ENCODE measurements around the gene TPPP.
"Not testable (repeated sequence)": the region's sequence is repeated elsewhere in the genome, so short reads cannot be mapped to it uniquely, and the experiment has no call there.

Gene TPPP

DNA sequence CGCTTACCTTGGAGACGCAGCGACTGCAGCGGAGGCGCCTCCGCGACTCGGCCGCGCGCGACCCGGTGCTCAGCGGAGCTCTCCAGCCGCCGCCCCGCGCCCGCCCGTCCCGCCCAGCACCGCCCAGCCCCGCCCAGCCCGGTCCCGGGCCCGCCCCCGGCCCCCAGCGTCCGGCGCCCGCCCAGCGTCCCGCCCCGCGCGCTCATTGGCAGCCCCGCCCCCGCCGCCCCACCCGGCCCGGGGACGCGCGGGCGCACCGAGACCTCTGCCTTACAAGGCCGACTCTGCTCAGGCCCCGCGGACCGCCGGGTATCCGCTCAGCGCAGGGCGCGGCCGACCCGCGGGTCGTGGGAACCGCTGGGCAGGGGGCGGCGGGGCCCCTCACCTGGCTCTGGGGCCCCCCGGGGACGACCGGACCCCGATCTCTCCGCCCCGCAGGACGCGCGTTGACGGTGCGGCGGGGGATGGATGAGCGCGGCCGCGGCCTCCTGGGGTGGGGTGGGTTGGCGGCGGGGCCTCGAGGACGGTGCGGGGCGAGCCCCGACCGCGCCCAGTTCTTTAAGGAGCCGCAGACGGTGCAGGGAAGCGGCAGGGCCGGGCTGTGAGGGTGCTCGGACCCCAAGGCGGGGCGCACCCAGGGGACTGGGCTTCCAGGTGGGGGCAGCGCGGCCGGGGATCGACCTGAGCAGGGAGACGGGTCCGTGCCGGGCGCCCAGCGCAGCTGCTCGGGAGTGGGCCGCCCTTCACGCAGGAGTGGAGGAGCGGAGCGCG is at the start of gene TPPP:
Gene TPPP (minus strand): TSS at position 82 of the 771 bp plus-strand sequence. CDS start 15,292 bp downstream, outside the sequence.
- DNase-seq (ENCODE audit: low spot score), result peak; percentile 92

DNA sequence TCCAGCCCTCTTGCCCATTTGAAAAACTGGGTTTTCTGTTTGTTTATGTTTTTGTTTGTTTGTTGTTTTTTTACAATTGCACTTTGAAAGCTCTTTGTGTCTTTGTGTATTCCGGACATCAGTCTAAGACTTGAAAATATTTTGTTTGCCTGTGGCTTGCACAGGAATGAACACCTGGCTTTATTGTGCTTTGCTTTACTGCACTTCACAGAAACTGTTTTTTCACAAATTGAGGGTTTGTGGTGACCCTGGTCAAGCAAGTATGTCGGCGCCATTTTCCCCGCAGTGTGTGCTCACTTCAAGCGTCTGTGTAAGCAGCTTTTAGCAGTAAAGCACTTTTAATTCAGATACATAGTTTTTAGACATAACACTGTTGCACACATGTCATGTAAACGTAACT is 49.1 kb upstream of the TPPP start:
- not testable (repeated sequence) for DNase-seq (ENCODE audit: low spot score)

DNA sequence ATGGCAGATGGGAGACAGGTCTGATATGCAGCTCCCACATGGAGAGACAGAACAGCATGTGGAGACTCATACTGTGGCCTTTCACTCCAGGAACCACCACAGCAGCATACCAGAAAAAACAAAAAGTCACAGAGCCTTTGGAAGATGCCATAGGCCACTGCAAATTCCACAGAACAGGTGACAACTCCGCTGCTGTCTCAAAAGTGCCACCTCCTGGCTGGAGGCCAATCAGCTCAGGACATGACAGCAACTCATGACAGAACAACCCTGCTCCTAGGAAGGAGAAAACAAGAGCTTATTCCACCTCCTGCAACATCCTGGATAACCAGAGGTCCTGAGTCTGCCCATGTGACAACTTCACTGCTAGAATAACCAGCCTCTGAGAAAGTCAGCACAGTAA is 41.0 kb upstream of the TPPP start:
- not testable (repeated sequence) for DNase-seq (ENCODE audit: low spot score)

DNA sequence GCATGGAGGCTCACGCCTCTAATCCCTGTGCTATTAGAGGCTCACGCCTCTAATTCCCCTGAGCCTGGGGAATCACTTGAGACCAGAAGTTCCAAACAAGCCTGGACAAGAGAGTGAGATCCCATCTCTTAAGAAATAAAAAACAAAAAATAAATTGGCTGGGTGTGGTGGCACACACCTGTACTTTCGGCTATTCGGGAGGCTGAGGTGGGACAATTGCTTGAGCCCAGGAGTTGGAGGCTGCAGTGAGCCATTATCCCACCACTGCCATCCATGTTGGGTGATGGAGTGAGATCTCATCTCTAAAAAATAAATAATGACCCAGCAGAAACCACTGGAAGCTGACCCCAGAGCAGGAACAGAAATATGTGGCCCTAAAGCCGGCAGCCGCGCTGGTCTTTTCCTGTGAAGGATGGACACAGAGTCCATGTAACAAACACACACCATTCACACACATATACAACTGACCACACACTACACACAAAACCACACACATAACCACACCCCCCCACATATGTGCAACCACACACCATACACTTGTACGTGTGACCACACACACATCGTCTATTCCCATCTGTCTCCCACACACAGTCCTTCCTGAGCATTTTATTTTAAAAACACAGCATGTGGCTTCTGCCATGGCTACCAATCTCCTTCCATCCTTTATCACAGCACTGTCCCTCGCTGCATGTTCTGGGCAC is 39.8 kb upstream of the TPPP start:
- DNase-seq (ENCODE audit: low spot score), result not testable (repeated sequence)

DNA sequence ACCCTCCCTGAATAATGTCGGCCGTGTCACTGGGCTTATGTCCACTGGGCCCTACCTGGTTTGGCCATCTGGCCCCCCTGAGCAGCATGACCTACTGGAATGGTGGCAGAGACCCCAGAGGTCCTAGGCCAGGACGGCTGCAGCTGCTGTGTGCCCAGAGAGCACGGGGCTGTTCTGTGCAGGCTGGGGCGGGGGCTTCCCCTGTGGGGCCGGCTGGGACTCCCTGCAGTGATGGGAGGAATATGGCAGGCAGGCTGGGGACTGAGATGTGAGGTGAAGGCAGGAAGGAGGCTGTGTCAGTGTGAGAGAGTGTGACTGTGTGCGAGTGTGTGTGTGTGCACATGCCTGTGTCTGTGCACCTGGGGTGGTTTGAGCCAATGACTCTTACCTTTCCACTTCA is 36.1 kb upstream of the TPPP start:
- not testable (repeated sequence) for DNase-seq (ENCODE audit: low spot score)

DNA sequence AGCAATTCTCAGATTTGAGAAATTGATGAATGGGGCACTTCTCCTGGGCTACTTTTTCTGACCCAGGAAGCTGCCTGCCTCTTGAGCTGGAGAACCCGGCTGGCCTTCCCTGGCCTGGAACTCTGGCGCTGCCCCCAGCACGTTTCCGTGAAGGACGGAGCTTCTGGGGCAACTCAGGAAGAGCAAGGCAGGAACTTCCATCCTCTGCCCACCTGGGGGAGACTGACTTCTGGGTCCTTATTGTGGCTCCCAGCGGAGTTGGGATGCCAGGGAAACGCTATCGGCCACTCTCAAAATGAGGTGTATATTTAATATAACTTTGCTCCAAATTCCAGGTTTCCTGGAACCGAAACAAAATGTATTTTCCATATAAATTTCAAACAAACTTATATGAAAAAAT is 33.9 kb upstream of the TPPP start:
- DNase-seq (ENCODE audit: low spot score), result not testable (repeated sequence)

DNA sequence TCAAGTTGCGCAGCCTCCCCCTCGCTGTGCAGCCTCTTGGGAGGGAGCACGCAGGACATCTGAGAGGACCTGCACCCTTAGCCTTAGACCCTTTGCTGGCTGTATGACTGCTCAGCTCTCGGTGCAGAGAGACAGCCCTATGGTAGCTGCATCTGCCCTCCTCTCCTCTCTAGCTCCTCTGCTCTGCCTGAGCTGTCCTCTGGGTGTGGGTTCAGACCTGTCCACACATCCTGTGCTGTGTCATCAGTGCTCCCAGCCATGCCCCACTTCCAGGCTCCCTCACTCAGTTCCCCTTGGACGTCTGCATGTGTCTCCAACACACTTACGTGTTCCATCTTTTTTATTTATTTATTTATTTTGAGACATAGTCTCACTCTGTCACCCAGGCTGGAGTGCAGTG is 30.7 kb upstream of the TPPP start:
- DNase-seq (ENCODE audit: low spot score), result not testable (repeated sequence)

DNA sequence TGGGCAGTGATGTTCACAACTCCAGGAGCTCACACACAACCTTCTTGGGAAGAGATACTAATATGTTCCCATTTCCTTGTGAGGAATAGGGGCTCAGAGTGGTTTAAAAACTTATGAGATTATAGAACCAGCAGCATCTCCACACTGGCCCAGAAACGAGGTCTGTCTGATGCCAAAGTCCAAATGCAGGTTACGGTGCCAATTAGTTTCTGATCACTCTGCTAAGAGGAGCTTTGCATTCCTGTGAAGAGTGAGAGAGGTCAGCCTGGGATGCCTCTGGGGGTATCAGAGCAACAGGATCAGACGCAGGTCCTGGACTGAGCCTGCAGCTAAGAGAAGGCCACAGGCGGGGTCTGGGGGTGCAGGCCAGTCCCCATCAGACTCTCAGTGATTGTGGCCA is 30.2 kb upstream of the TPPP start:
- DNase-seq (ENCODE audit: low spot score), result not testable (repeated sequence)

DNA sequence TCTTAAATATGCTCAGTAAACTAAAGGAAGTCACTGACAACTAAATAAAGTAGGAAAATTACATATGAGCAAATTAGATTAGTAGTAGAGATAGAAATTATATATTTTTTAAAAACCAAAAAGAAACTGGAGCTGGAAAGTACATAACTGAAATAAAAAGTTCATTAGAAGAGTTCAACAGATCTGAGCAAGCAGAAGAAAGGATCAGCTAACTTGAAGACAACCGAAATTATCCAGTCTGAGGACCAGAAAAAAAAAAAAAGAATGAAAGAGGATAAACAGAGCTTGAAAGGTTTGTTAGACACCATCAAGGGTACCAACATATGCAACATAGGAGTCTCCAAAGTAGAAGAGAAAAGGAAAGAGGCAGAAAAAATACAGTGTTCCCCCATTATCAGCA is 26.2 kb upstream of the TPPP start:
- not testable (repeated sequence) for DNase-seq (ENCODE audit: low spot score)

DNA sequence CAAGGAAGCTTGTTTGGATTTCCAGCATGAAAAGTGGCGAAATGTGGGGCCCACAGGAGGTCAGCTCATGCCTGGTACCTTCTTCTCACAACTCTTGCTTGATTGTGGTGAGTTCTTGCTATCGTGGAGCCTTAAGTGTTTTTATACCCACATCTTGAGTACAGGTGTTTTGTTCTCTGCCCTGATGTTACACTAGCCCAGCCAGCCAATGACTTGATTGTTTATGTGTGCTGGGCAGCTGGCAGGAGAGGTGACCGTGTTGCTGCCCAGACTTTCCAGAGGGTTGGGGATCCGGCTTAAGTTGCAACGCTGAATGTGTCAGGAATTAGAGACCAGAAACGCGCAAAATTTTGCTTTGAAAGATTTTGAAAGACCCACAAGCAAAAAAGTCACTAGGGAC is 24.0 kb upstream of the TPPP start:
- no peak for DNase-seq (ENCODE audit: low spot score)

DNA sequence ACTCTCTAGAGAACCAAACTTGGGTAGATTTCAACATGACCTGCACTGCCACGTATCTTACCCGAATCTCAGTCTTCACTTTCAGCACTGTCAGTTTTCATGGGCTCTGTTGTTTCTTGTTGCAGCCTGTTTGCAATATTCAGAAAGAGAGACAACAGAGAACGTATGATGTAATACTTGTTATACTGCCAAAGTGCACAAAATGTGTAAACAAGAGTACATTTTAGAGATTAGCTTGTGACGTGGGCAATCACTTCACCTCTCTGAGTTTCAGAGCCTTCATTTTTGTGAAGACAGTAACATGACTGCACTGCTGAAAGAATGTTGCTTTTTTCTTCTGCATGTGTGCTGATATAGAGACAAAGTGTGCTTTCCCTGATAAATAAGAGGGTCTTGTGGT is 23.6 kb upstream of the TPPP start:
- not testable (repeated sequence) for DNase-seq (ENCODE audit: low spot score)

DNA sequence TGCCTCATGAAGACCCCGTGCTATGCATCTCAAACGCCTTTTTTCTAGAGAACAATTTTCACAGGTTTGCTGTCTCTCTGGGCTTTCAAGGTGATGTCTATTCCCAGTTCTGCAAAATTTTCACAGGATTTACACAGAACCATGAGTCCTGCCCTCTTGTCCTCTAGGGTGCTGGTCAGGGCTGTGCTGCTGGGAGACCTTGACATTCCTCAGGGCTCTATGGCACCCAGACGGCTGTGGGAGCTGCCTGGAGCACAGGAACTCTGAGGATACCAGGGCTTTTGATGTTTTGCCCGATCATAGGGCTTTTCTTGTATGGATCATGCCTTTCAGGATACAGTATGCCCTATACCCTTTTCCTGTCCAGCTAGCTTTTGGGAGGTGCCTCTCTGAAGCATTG is 22.5 kb upstream of the TPPP start:
- not testable (repeated sequence) for DNase-seq (ENCODE audit: low spot score)

DNA sequence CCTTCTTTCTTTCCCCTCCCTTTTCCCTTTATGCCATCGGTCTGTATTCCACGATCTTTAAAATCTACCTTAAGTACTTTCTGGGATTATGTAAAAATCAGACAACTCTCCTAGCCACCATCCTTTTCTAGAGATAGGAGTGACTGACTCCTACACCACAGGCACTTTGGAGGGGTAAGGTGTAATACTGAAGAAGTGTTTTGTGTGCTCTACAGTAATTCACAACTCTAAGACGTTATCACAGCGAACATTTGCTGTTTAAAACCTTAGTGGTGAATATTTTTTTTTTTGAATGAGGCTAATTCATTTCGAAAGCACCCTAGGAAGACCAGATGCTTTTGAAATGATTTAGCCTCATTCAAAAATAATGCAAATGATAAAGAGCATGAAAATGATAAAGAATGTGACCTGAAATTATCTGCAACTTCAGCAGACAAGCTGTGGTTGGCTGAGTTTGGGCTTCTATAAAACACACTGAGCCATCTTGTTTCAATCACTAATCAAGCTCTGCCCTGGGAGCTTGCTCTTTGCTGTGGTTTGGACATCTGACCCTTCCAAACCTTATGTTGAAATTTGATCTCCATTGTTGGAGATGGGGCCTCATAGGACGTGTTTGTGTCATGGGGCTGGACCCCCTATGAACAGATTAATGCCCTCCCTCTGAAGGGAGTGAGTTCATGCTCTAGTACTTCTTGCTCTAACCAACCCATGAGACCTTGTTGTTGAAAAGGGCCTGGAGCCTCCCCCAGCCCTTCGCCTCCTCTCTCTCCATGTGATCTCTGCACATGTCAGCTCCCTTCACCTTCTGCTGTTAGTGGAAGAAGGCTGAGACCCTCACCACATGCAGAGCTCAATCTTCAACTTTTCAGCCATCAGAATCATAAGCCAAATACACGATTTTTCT is 21.3 kb upstream of the TPPP start:
- not testable (repeated sequence) for DNase-seq (ENCODE audit: low spot score)

DNA sequence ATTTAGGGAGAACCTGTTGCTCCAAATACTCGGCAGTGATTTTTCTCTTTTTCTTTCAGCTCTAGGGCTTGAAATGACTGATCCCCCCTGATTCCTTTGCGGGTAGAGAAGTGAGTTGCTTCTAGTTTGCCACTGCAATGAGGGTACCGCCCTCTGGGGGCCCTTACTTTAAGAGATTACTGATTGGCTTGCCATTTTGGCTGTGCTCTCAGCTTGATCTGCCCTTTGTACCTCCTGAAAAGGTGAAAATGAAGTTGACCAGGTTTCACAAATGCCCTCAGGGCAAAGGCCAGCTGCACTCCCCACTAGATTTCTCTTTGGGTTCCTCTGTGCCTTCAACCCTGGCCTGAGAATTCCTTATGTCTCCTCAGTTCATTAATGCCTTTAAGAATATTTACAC is 20.5 kb upstream of the TPPP start:
- DNase-seq (ENCODE audit: low spot score), result not testable (repeated sequence)

DNA sequence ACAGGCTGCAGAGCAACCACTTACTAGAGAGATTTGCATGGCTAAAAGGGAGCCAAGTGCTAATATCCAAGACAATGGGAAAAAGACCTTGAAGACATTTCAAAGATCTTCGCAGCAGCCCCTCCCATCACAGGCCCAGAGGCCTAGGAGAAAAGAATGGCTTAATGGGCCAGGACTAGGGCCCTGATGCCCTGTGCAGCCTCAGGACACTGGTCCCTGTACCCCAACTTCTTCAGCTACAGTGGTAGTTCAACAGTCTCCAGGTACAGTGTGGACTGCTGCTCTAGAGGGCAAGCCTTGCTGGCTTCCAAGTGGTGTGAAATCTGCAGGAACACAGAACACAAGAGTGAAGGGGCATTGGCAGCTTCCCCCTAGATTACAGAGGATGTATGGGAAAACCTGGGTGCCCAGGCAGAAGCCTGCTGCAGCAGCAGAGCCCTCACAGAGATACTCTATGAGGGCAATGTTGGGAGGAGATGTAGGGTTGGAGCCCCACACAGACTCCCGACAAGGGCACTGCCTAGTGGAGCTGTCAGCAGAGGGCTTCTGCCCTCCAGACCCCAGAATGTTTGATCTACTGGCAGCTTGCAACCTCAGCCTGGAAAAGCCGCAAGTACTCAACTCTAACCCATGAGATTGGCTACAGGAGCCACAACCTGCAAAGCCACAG is 15.8 kb upstream of the TPPP start:
- DNase-seq (ENCODE audit: low spot score), result not testable (repeated sequence)

DNA sequence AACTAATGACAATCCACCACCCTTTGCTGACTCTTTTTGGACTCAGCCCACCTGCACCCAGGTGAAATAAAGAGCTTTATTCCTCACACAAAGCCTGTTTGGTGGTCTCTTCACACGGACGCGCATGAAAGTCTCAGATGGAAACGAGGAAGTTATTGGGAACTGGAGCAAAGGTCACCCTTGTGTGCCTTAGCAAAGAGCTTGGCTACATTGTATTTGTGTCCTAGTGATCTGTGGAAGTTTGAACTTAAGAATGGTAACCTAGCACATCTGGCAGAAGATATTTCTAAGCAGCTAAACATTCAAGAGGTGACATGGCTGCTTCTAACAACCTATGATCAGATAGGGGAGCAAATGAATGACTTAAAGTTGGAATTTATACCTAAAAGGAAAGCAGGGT is 15.2 kb upstream of the TPPP start:
- DNase-seq (ENCODE audit: low spot score), result not testable (repeated sequence)

DNA sequence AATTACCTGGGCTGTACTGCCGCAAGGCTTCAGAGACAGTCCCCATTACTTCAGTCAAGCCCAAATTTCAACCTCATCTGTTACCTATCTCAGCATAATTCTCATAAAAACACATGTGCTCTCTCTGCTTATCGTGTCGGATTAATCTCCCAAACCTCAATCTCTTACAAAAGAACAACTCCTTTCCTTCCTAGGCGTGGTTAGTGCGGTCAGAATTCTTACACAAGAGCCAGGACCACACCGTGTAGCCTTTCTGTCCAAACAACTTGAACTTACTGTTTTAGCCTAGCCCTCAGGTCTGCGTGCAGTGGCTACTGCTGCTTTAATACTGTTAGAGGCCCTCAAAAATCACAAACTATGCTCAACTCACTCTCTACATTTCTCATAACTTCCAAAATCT is 13.0 kb upstream of the TPPP start:
- not testable (repeated sequence) for DNase-seq (ENCODE audit: low spot score)

DNA sequence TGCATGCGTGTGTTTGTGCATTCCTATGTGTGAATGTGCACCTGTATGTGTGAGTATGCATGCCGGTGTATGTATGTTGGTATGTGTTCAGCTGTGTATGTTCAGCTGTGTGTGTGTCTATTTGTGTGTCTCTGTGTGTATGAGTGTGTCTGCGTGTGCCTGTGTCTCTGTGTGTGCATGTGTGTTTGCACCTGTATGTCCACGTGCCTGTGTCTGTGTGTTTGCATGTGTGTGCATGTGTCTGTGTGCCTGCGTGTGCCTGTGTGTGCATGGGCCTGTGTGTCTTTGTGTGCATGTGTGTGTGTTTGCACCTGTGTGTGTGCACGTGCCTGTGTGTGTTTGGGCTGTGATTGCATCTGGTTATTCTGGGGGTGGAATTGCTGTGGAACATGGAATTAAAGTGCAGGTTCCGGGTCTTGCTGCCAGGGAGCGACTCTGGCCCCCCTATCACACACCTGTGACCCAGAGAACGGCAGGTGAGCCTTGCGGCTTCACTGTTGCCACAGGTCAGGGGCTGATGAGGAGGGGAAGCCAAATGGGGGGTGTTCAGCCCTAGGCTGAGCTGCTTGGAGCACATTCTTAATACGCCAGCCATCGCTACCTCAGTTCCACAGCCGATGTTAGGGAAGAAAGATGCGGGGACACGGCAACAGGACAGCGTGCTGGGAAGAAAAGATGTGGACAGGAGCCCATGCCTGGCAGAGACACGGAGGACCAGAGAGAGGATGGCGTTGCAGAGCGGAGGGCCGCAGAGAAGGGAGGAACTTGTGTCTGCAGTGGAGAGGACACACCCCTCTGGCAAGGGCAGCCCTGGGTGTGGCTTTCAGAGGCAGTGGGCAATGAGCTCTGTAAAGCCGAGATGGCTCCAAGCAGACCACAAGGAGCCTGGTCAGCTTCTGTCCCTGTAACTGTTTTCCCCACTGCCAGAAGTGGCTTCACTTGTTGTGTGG is 3.9 kb upstream of the TPPP start:
- not testable (repeated sequence) for DNase-seq (ENCODE audit: low spot score)

DNA sequence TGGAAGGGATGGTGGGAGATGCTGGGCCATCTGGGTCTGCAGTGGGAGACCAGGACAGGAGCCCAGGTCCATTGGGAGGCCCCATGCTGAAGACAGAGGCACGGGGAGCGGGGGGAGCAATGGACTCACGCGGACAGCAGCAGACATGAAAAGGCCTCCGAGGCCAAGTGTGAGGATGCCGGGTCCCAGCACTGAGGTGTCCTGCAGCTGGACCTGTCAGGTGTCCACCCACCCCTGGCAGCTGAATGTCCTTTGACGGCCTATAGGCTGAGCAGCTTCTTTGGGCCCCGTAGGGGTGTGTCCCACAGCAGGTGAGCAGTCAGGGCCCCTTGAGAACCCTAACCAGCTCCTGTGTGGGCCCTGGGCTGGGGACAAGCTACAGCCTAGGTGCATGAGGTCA is 3.0 kb upstream of the TPPP start:
- DNase-seq (ENCODE audit: low spot score), result not testable (repeated sequence)

DNA sequence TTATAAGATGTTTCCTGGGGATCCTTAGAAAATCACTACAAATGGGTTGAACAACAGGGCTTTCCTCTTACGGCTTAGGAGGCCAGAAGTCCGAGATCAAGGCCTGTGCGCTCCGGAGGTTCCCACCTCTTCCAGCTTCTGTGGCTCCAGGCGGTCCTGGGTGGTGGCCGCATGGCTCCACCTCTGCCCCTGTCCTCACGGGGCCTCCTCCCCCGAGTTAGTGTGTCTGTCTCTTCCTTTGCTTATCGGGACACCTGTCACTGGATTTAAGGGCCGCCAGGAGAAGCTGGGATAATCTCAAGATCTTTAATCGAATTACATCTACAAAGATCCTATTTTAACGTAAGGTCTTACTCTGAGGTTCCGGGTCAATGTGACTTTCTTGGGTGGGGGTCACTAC is 2.3 kb upstream of the TPPP start:
- DNase-seq (ENCODE audit: low spot score), result not testable (repeated sequence)

DNA sequence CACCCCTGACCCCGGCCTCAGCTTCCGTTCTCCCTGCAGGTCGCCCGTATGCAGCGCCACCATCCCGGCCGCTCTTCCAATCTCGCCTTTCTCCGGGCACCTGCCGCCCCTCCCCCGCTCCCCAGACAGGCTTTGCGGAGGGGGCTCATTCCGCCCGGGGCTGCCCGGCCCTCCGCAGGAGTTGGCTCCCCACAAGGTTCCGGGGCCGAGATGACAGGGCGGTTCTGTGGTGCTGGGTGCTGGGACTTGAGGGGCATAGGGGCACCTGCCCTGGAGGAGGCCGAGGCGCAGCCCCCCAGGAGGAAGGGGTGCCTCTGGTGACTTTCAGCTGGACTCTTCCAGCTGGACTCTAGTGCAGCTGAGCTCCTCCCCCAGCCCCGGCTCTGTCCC is 885 bp upstream of the TPPP start:
- not testable (repeated sequence) for DNase-seq (ENCODE audit: low spot score)

Measured in iPS-NIHi11 (cell line).